CD4-positive, alpha-beta T cell treated with Interleukin-4 for 4 hours (primary cell): Measurements from ENCODE around the gene TSPAN13.

Source experiments
- DNase-seq: peaks from one replicate; pipeline ENCODE4 v3.0.0-alpha.2; 2020

Gene TSPAN13

DNA sequence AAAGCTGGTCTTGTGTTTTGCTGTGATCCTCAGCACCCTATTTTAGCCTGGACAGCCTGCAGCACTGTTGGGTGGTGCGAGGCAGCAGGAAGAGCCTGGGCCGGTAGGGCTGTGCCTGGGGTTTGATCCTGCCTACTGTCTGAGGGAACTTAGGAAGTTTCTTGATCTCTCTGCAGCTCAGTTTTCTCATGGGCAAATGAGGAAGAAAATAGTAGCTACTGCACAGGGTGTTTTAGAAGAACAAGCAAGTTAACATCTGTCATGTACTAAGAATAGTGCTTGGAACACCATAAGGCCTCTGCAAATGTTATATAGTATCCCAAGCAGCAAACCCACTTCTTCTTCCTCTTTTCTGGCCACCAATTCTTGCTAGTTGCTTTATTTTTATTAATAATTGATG lies 63.3 kb downstream of the TSPAN13 start:
- DNase-seq, result no peak

DNA sequence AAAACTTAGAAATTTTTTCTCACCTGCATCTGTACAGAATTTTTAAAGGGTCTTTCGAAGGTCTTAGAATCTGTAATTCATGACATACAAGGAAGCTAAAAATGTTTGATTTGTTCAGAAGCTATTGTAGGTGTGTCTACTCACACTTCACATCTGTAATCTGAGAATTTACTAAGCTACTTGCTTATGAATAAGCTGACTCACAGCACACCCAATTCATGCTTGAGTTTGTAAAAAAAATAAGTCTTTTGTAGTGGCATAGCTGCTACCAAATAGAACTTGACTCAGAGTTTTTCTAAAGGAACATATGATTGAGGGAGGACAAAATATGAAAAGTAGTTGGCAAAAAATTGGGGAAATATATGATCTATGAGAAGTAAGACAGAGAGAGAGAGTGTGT lies 64.0 kb downstream of the TSPAN13 start:
- DNase-seq, result no peak

- no peak for DNase-seq
Measured at GRCh38 chr7:16818732-16819131, 65.2 kb downstream of the TSPAN13 start.

DNA sequence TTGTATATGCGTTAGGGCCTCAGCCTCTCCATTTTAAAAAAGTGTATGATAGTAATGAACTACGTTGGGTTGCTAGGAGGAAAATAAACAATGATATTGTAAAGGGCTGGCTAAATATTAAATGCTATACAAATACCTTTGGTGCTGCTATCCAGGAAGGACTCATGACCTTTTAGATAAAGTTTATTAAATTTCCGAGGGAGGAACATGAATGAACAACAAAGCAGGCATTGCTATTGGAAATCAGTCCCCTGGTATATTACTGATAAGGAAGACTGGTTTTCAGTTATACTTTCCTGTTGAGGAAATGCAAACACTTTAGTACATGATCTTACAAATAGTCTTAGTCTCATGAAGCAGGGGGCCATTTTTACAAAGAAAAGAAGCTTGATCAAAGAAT lies 68.5 kb downstream of the TSPAN13 start:
- DNase-seq, result no peak

DNA sequence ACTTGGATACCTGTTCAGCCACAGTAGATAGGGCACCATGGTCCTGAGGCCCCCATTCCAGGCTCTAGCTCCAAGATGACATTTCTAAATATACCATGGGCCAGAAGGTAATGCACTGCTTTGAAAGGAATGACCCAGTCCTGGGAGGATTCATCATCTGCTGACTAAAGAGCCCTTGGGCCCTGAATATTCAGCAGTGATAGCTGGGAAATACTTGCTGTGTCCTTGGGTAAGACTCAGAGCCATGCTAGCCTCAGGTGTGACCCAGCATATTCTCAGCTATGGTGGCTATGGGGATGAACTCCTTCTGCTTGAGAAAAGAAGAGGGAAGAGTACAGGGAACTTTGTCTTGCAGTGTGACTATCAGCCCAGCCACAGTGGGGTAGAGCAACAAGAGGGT lies 72.5 kb downstream of the TSPAN13 start:
- no peak for DNase-seq

DNA sequence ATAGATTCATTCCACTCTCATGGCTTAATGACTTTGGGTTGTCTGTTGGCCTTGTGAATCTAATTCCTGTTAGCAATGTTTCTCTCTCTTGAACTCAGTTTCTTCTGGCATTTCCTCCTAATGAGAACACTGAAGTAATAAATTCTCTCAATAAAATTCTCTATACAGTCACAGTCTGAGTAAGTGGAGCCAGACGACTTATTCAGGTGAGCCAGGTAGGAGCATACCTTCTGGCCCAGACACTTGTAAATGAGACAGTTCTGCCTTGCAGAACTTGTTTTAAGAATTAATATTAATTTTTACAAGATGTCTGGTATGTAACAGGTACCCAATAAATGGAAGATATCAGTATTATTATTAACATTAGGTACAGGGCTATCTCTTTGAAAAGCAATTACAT lies 79.8 kb downstream of the TSPAN13 start:
- no peak for DNase-seq
